ENCODE data around the gene RASSF8.

Gene RASSF8

DNA sequence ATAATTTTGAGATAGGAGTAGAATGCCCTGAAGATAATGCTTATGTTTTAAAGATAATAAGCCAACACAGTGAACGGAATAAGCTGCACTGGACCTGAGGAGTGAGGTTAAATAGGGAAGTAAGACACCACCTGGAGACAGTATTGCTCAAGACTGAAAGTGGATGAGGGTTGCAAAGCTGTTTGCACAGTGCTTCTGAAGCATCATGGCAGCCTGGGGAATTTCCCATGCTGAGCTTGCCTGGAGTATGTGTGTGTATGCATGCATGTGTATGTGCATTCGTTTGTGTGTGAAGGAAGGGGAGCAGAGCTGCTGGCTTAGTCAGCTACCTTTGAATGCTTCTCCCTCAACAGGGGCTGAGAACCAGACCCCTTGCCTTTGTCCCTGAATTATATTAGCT is 130.5 kb downstream of the RASSF8 start:
- no peak for ATAC-seq
- TF ChIP-seq ESRRG (CRISPR knock-in tag; IDR thresholded peaks at IDR 0.05) = no peak
- no peak for TF ChIP-seq ZFP3 (CRISPR knock-in tag; IDR thresholded peaks at IDR 0.05)
- no peak for TF ChIP-seq BACH2 (CRISPR knock-in tag; IDR thresholded peaks at IDR 0.05; ENCODE audit: borderline replicate concordance)
- no peak for TF ChIP-seq ZNF565 (CRISPR knock-in tag; conservative IDR thresholded peaks at IDR 0.05; ENCODE audit: low read depth)
- no peak for TF ChIP-seq TCF4 (CRISPR knock-in tag; IDR thresholded peaks at IDR 0.05; ENCODE audit: borderline replicate concordance)
- no peak for TF ChIP-seq ZNF8 (CRISPR knock-in tag; IDR thresholded peaks at IDR 0.05)
- TF ChIP-seq, protein P1, sequence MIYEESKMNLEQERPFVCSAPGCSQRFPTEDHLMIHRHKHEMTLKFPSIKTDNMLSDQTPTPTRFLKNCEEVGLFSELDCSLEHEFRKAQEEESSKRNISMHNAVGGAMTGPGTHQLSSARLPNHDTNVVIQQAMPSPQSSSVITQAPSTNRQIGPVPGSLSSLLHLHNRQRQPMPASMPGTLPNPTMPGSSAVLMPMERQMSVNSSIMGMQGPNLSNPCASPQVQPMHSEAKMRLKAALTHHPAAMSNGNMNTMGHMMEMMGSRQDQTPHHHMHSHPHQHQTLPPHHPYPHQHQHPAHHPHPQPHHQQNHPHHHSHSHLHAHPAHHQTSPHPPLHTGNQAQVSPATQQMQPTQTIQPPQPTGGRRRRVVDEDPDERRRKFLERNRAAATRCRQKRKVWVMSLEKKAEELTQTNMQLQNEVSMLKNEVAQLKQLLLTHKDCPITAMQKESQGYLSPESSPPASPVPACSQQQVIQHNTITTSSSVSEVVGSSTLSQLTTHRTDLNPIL (CRISPR knock-in tag; IDR thresholded peaks at IDR 0.05; ENCODE audit: low read depth) = no peak
- no peak for TF ChIP-seq ARNTL (CRISPR knock-in tag; IDR thresholded peaks at IDR 0.05; ENCODE audit: borderline replicate concordance, low read depth)
- no peak for TF ChIP-seq OSR1 (CRISPR knock-in tag; IDR thresholded peaks at IDR 0.05)
- TF ChIP-seq SNAI2 (CRISPR knock-in tag; IDR thresholded peaks at IDR 0.05) = no peak
- TF ChIP-seq, protein P2, sequence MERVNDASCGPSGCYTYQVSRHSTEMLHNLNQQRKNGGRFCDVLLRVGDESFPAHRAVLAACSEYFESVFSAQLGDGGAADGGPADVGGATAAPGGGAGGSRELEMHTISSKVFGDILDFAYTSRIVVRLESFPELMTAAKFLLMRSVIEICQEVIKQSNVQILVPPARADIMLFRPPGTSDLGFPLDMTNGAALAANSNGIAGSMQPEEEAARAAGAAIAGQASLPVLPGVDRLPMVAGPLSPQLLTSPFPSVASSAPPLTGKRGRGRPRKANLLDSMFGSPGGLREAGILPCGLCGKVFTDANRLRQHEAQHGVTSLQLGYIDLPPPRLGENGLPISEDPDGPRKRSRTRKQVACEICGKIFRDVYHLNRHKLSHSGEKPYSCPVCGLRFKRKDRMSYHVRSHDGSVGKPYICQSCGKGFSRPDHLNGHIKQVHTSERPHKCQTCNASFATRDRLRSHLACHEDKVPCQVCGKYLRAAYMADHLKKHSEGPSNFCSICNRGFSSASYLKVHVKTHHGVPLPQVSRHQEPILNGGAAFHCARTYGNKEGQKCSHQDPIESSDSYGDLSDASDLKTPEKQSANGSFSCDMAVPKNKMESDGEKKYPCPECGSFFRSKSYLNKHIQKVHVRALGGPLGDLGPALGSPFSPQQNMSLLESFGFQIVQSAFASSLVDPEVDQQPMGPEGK (CRISPR knock-in tag; IDR thresholded peaks at IDR 0.05; ENCODE audit: borderline replicate concordance) = no peak
- TF ChIP-seq, protein P3, sequence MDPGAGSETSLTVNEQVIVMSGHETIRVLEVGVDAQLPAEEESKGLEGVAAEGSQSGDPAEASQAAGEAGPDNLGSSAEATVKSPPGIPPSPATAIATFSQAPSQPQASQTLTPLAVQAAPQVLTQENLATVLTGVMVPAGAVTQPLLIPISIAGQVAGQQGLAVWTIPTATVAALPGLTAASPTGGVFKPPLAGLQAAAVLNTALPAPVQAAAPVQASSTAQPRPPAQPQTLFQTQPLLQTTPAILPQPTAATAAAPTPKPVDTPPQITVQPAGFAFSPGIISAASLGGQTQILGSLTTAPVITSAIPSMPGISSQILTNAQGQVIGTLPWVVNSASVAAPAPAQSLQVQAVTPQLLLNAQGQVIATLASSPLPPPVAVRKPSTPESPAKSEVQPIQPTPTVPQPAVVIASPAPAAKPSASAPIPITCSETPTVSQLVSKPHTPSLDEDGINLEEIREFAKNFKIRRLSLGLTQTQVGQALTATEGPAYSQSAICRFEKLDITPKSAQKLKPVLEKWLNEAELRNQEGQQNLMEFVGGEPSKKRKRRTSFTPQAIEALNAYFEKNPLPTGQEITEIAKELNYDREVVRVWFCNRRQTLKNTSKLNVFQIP (CRISPR knock-in tag; IDR thresholded peaks at IDR 0.05; ENCODE audit: borderline replicate concordance, low read depth) = no peak
- no peak for TF ChIP-seq TOX (CRISPR knock-in tag; IDR thresholded peaks at IDR 0.05; ENCODE audit: borderline replicate concordance)
- no peak for TF ChIP-seq ISL1 (CRISPR knock-in tag; IDR thresholded peaks at IDR 0.05)

DNA sequence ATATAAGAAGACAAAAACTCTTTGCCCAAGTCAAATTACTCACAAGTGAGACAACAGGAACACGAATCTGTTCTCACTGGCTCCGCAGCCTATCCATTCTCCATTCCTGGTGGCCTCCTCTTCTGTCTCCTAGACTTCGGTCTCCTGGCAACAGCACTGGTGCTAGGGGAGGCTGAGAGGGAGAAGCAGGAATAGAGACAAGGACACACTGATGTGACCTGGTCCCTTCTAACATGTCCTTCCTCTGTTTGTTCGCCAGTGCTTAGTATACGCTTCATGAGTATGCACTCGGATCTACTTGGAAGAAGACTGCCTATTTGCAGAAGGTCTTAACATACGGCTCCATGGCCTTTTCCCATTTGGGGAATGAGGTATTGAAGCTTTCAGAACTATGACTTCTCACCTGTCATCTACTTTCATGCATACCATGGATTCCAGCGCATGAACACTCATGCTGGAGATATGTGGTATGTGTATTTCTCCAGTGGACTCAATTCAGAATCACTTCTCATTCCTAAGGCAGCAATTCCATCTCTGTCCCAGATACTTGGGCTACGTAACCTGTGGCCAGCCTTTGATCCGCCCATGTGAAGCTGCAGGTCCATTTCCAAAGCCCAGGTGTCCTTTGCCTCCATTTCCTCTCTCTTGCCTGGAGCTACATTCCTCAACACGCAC is 132.5 kb downstream of the RASSF8 start:
- TF ChIP-seq TOX (CRISPR knock-in tag; IDR thresholded peaks at IDR 0.05; ENCODE audit: borderline replicate concordance) (no peak), ZNF8 (CRISPR knock-in tag; IDR thresholded peaks at IDR 0.05) (no peak), ZFP3 (CRISPR knock-in tag; IDR thresholded peaks at IDR 0.05) (no peak), ZC3H10 (CRISPR knock-in tag; IDR thresholded peaks at IDR 0.05) (no peak), ESRRG (CRISPR knock-in tag; IDR thresholded peaks at IDR 0.05) (no peak), ARNTL (CRISPR knock-in tag; IDR thresholded peaks at IDR 0.05; ENCODE audit: borderline replicate concordance, low read depth) (no peak), ISL1 (CRISPR knock-in tag; IDR thresholded peaks at IDR 0.05) (no peak), BACH2 (CRISPR knock-in tag; IDR thresholded peaks at IDR 0.05; ENCODE audit: borderline replicate concordance) (no peak), OSR1 (CRISPR knock-in tag; IDR thresholded peaks at IDR 0.05) (no peak), CSDC2 (CRISPR knock-in tag; IDR thresholded peaks at IDR 0.05) (no peak), ZNF565 (CRISPR knock-in tag; conservative IDR thresholded peaks at IDR 0.05; ENCODE audit: low read depth) (no peak), TCF4 (CRISPR knock-in tag; IDR thresholded peaks at IDR 0.05; ENCODE audit: borderline replicate concordance) (no peak), ZNF70 (CRISPR knock-in tag; IDR thresholded peaks at IDR 0.05) (no peak)
- TF ChIP-seq, protein P2 (CRISPR knock-in tag; IDR thresholded peaks at IDR 0.05; ENCODE audit: borderline replicate concordance) = no peak
- TF ChIP-seq, protein P4, sequence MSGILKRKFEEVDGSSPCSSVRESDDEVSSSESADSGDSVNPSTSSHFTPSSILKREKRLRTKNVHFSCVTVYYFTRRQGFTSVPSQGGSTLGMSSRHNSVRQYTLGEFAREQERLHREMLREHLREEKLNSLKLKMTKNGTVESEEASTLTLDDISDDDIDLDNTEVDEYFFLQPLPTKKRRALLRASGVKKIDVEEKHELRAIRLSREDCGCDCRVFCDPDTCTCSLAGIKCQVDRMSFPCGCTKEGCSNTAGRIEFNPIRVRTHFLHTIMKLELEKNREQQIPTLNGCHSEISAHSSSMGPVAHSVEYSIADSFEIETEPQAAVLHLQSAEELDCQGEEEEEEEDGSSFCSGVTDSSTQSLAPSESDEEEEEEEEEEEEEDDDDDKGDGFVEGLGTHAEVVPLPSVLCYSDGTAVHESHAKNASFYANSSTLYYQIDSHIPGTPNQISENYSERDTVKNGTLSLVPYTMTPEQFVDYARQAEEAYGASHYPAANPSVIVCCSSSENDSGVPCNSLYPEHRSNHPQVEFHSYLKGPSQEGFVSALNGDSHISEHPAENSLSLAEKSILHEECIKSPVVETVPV (CRISPR knock-in tag; IDR thresholded peaks at IDR 0.05) = no peak
- TF ChIP-seq, protein P5, sequence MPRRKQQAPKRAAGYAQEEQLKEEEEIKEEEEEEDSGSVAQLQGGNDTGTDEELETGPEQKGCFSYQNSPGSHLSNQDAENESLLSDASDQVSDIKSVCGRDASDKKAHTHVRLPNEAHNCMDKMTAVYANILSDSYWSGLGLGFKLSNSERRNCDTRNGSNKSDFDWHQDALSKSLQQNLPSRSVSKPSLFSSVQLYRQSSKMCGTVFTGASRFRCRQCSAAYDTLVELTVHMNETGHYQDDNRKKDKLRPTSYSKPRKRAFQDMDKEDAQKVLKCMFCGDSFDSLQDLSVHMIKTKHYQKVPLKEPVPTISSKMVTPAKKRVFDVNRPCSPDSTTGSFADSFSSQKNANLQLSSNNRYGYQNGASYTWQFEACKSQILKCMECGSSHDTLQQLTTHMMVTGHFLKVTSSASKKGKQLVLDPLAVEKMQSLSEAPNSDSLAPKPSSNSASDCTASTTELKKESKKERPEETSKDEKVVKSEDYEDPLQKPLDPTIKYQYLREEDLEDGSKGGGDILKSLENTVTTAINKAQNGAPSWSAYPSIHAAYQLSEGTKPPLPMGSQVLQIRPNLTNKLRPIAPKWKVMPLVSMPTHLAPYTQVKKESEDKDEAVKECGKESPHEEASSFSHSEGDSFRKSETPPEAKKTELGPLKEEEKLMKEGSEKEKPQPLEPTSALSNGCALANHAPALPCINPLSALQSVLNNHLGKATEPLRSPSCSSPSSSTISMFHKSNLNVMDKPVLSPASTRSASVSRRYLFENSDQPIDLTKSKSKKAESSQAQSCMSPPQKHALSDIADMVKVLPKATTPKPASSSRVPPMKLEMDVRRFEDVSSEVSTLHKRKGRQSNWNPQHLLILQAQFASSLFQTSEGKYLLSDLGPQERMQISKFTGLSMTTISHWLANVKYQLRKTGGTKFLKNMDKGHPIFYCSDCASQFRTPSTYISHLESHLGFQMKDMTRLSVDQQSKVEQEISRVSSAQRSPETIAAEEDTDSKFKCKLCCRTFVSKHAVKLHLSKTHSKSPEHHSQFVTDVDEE (CRISPR knock-in tag; IDR thresholded peaks at IDR 0.05) = no peak

More for the DNA sequence above, 132.5 kb downstream of the RASSF8 start:
- ATAC-seq = peak; percentile 38; the same call in 2 of the 3 replicates

Measured in SK-N-SH treated with all-trans-retinoic acid at 6 μM for 48 hours (cell line).